Liver (tissue), 9 donors: ENCODE data around the gene RSRP1. TPM values are rescaled to one million over a fixed set of nuclear protein-coding genes. Genes with fewer than 3 reads are reported as not detected.

Experiments
- DNase-seq: peaks from one replicate; pipeline ENCODE4 v3.0.0-alpha.2; 2017; ENCODE audit warnings: low spot score
- H3K27ac ChIP-seq, 2 donors: one replicate each; pipeline ENCODE4 v1.7.0; 2013; ENCODE audit warnings: inconsistent platforms in 2 of 2, low read length in 2 of 2, control low read depth in 1 of 2, low read depth in 1 of 2, mild to moderate bottlenecking in 1 of 2
- H3K27me3 ChIP-seq, 4 donors: one replicate each; pipeline versions ENCODE4 v1.6.1 to v1.7.0; 2013; ENCODE audit warnings: low read length in 3 of 4, inconsistent platforms in 1 of 4, mild to moderate bottlenecking in 1 of 4, moderate library complexity in 1 of 4; ENCODE audit not compliant: control insufficient read depth in 4 of 4, insufficient read depth in 4 of 4
- H3K36me3 ChIP-seq, 4 donors: one replicate each; pipeline versions ENCODE4 v1.6.1 to v1.7.0; 2013; ENCODE audit warnings: low read length in 3 of 4, mild to moderate bottlenecking in 3 of 4, low read depth in 1 of 4, moderate library complexity in 1 of 4; ENCODE audit not compliant: control insufficient read depth in 4 of 4, insufficient read depth in 3 of 4
- H3K4me1 ChIP-seq, 4 donors: one replicate each; pipeline versions ENCODE4 v1.6.1 to v1.7.0; 2013; ENCODE audit warnings: low read length in 3 of 4, mild to moderate bottlenecking in 3 of 4, moderate library complexity in 1 of 4; ENCODE audit not compliant: control insufficient read depth in 4 of 4, insufficient read depth in 4 of 4
- H3K4me3 ChIP-seq, 3 donors: one replicate each; pipeline versions ENCODE4 v1.6.1 to v1.7.0; 2013; ENCODE audit warnings: low read length in 3 of 3, control low read depth in 1 of 3, low read depth in 1 of 3, mild to moderate bottlenecking in 1 of 3
- H3K9ac ChIP-seq, 2 donors: one replicate each; pipeline ENCODE4 v1.7.0; 2013; ENCODE audit warnings: low read length in 2 of 2, mild to moderate bottlenecking in 2 of 2, moderate library complexity in 2 of 2, control low read depth in 1 of 2, low read depth in 1 of 2
- H3K9me3 ChIP-seq, 4 donors: one replicate each; pipeline versions ENCODE4 v1.6.1 to v1.7.0; 2013; ENCODE audit warnings: low read length in 3 of 4; ENCODE audit not compliant: control insufficient read depth in 4 of 4
- ATF3 ChIP-seq: IDR thresholded peaks from 2 replicates; pipeline ENCODE4 v1.6.1; 2016; ENCODE audit warnings: antibody characterized with exemption
- CTCF ChIP-seq: fragments of 150-350 bp; IDR thresholded peaks from 2 replicates; pipeline ENCODE4 v1.5.1; 2017; ENCODE audit warnings: improper control_type of control experiment, low read depth, low read length; ENCODE audit not compliant: missing input control
- EGR1 ChIP-seq, 2 donors: IDR thresholded peaks; 2 replicates each; pipeline ENCODE4 v1.6.1; 2016 to 2018; ENCODE audit warnings: antibody characterized with exemption in 2 of 2, low read depth in 2 of 2
- FOXA1 ChIP-seq: IDR thresholded peaks from 2 replicates; pipeline ENCODE4 v1.6.1; 2016; ENCODE audit warnings: antibody characterized with exemption
- FOXA2 ChIP-seq: IDR thresholded peaks from 2 replicates; pipeline ENCODE4 v1.6.1; 2016; ENCODE audit warnings: antibody characterized with exemption
- GABPA ChIP-seq, 2 donors: IDR thresholded peaks in 1 of 2; conservative IDR thresholded peaks in 1 of 2; 2 replicates each; pipeline ENCODE4 v1.6.1; 2016; ENCODE audit warnings: antibody characterized with exemption in 2 of 2, mild to moderate bottlenecking in 1 of 2, moderate library complexity in 1 of 2
- HNF4A ChIP-seq, 2 donors: conservative IDR thresholded peaks; 2 replicates each; pipeline ENCODE4 v1.6.1; 2016; ENCODE audit warnings: antibody characterized with exemption in 2 of 2, mild to moderate bottlenecking in 2 of 2
- HNF4G ChIP-seq: IDR thresholded peaks from 2 replicates; pipeline ENCODE4 v1.6.1; 2016; ENCODE audit warnings: antibody characterized with exemption
- JUND ChIP-seq, 2 donors: IDR thresholded peaks; 2 replicates each; pipeline ENCODE4 v1.6.1; 2016; ENCODE audit warnings: antibody characterized with exemption in 2 of 2
- MAX ChIP-seq: IDR thresholded peaks from 2 replicates; pipeline ENCODE4 v1.6.1; 2016; ENCODE audit warnings: antibody characterized with exemption
- NR2F2 ChIP-seq: IDR thresholded peaks from 2 replicates; pipeline ENCODE4 v1.6.1; 2016; ENCODE audit warnings: antibody characterized with exemption
- RAD21 ChIP-seq, 2 donors: IDR thresholded peaks; 2 replicates each; pipeline ENCODE4 v1.6.1; 2016; ENCODE audit warnings: antibody characterized with exemption in 2 of 2, mild to moderate bottlenecking in 2 of 2
- REST ChIP-seq: IDR thresholded peaks from 2 replicates; pipeline ENCODE4 v1.6.1; 2016; ENCODE audit warnings: antibody characterized with exemption, mild to moderate bottlenecking
- RXRA ChIP-seq, 2 donors: IDR thresholded peaks; 2 replicates each; pipeline ENCODE4 v1.6.1; 2017 to 2018; ENCODE audit warnings: antibody characterized with exemption in 2 of 2, mild to moderate bottlenecking in 1 of 2
- SP1 ChIP-seq: IDR thresholded peaks from 2 replicates; pipeline ENCODE4 v1.6.1; 2018; ENCODE audit warnings: antibody characterized with exemption, mild to moderate bottlenecking
- TAF1 ChIP-seq: conservative IDR thresholded peaks from 2 replicates; pipeline ENCODE4 v1.6.1; 2016; ENCODE audit warnings: antibody characterized with exemption, mild to moderate bottlenecking
- YY1 ChIP-seq: IDR thresholded peaks from 2 replicates; pipeline ENCODE4 v1.6.1; 2016; ENCODE audit warnings: antibody characterized with exemption, mild to moderate bottlenecking
- ZBTB33 ChIP-seq: IDR thresholded peaks from 2 replicates; pipeline ENCODE4 v1.6.1; 2016; ENCODE audit warnings: antibody characterized with exemption
- WGBS: extraction: QIAGEN DNeasy Blood & Tissue Kit; methylation state at CpG from one replicate; pipeline ENCODE4 v1.1.7; 2013; 5-methylcytosine and 5-hydroxymethylcytosine counted together
- polyA plus RNA-seq, 2 donors: library from polyadenylated mRNA; stranded (reverse) in 1 of 2; unstranded in 1 of 2; fragments of 200-250 nt in 1 of 2; fragments of >200 nt in 1 of 2; fragmentation: Nextera tagmentation in 1 of 2; extraction: Ambion mirVana in 1 of 2; gene quantifications; one replicate each; pipeline versions ENCODE4 v1.2.1 to v1.2.3, GENCODE V29; 2013 to 2015
- total RNA-seq, 2 donors: library from RNA; depleted of rRNA; stranded (reverse); fragments of >200 nt; gene quantifications; one replicate each; pipeline ENCODE4 v1.2.3, GENCODE V29; 2014
- donor health status: healthy.
- donor health status: healthy.
- donor health status: healthy.
- donor health status: healthy.
- donor health status: healthy.

The RSRP1 gene
- total and polyA plus RNA-seq, 4 donors = 19.9 to 101 (median 74.0) TPM

GRCh38 chr1:25253911-25254310 lies 6.7 kb upstream of the RSRP1 start:
- WGBS = 98% methylated on average over 2 of the region's 2 CpGs
- Histone ChIP-seq H3K9me3 (no peaks in the 10 kb centered on the region), H3K27ac (no peak overlapping the region), H3K4me3 (no peak overlapping the region), H3K27me3 (no peaks in the 10 kb centered on the region), H3K4me1 (no peaks in the 10 kb centered on the region), H3K36me3 (no peaks in the 10 kb centered on the region), H3K9ac (no peak overlapping the region)
- TF ChIP-seq FOXA2 = no peak
- TF ChIP-seq ATF3 = no peak
- no peak for TF ChIP-seq HNF4G
- TF ChIP-seq CTCF = no peak
- TF ChIP-seq FOXA1 = no peak
- TF ChIP-seq RXRA (IDR thresholded peaks at IDR 0.05) = no peak
- TF ChIP-seq GABPA (IDR thresholded peaks at IDR 0.05 in 1 of 2, conservative IDR thresholded peaks at IDR 0.05 in 1 of 2) = no peak
- no peak for TF ChIP-seq TAF1
- TF ChIP-seq ZBTB33 = no peak
- TF ChIP-seq RAD21 (IDR thresholded peaks at IDR 0.05) = no peak
- no peak for TF ChIP-seq REST
- no peak for TF ChIP-seq YY1
- TF ChIP-seq NR2F2 = no peak
- no peak for TF ChIP-seq MAX
- no peak for TF ChIP-seq JUND (IDR thresholded peaks at IDR 0.05)
- TF ChIP-seq EGR1 (IDR thresholded peaks at IDR 0.05; ENCODE audit: low read depth in 2 of 2) = no peak
- TF ChIP-seq SP1 = no peak
- no peak for TF ChIP-seq HNF4A (conservative IDR thresholded peaks at IDR 0.05)
- DNase-seq = no peak
